K562 (cell line): ENCODE measurements around the gene C6orf47. TPM values are rescaled to one million over a fixed set of nuclear protein-coding genes. Genes with fewer than 3 reads are reported as not detected.

Source experiments
- ETV6 ChIP-seq, 3 experiments: fragments of 150-350 bp in 1 of 3; sonication (generic) in 1 of 3; formaldehyde crosslinking in 1 of 3; IDR thresholded peaks; 2 replicates each; pipeline versions ENCODE4 v1.6.1 to v1.8.0; 2014 to 2022; ENCODE audit warnings: borderline replicate concordance in 2 of 3, low read depth in 2 of 3, antibody characterized with exemption in 1 of 3, low read length in 1 of 3, mild to moderate bottlenecking in 1 of 3, missing genetic modification reagents in 1 of 3
- FOXK2 ChIP-seq, 2 experiments: fragments of 450-650 bp; IDR thresholded peaks in 1 of 2; conservative IDR thresholded peaks in 1 of 2; 2 replicates each; pipeline ENCODE4 v1.6.1; 2016; ENCODE audit warnings: low read depth in 2 of 2, mild to moderate bottlenecking in 1 of 2
- HCFC1 ChIP-seq: IDR thresholded peaks from 2 replicates; pipeline ENCODE4 v1.6.1; 2012; ENCODE audit warnings: low read depth, low read length, improper control_type of control experiment
- IFI16 ChIP-seq: fragments of 250-450 bp; sonication (Bioruptor Pico); IDR thresholded peaks from 2 replicates; pipeline ENCODE4 v2.1.2; 2022; ENCODE audit warnings: mild to moderate bottlenecking, inconsistent platforms
- RCOR1 ChIP-seq, 2 experiments: IDR thresholded peaks; 2 replicates each; pipeline ENCODE4 v1.6.1; 2012; ENCODE audit warnings: low read depth in 2 of 2, low read length in 2 of 2, borderline replicate concordance in 1 of 2, improper control_type of control experiment in 1 of 2
- STAT6 ChIP-seq: sonication (generic); formaldehyde crosslinking; IDR thresholded peaks from 2 replicates; pipeline ENCODE4 v1.8.1; 2023; ENCODE audit warnings: mild to moderate bottlenecking, missing genetic modification reagents
- ZBTB26 ChIP-seq: fragments of 450-650 bp; formaldehyde crosslinking; IDR thresholded peaks from 2 replicates; pipeline ENCODE4 v1.4.0; 2022; ENCODE audit warnings: missing genetic modification characterization
- polyA plus RNA-seq, 8 experiments: library from polyadenylated mRNA; depleted of rRNA in 4 of 8; stranded (reverse) in 5 of 8; unstranded in 3 of 8; fragments of >200 nt; fragmentation: Nextera tagmentation in 2 of 8; fragmentation: Illumina TruSeq in 1 of 8; extraction: Ambion mirVana in 2 of 8; extraction: Trizol in 1 of 8; gene quantifications; 2 replicates each; pipeline versions ENCODE4 v1.2.1 to v1.2.3, GENCODE V29; 2011 to 2014; ENCODE audit warnings: inconsistent platforms in 1 of 8, missing spikeins in 1 of 8
- total RNA-seq, 7 experiments: library from RNA; depleted of rRNA in 6 of 7; stranded (reverse); fragments of >200 nt in 6 of 7; fragmentation: Illumina TruSeq in 2 of 7; extraction: Trizol in 2 of 7; gene quantifications; 2 replicates each; pipeline versions ENCODE4 v1.2.1 to v1.2.3, GENCODE V29; 2011 to 2021; ENCODE audit warnings: low replicate concordance in 1 of 7
- TF ChIP-seq, protein P1 (sequence below), 2 experiments: fragments of 450-650 bp; formaldehyde crosslinking in 1 of 2; IDR thresholded peaks; 2 replicates each; pipeline versions ENCODE4 v1.4.0 to v1.6.1; 2014 to 2020; ENCODE audit warnings: mild to moderate bottlenecking in 2 of 2, borderline replicate concordance in 1 of 2, low read depth in 1 of 2
- TF ChIP-seq, protein P2 (sequence below): fragments of 200-800 bp; sonication (Bioruptor generic); IDR thresholded peaks from 2 replicates; pipeline ENCODE4 v1.6.1; 2017; ENCODE audit warnings: missing genetic modification characterization, missing compliant biosample characterization

Gene C6orf47
- total and polyA plus RNA-seq, 9 of the 15 experiments (the other 6 are each of a cell fraction or from before 2014, with no cell fraction given) = 0.14 to 43.8 (median 27.0) TPM

DNA sequence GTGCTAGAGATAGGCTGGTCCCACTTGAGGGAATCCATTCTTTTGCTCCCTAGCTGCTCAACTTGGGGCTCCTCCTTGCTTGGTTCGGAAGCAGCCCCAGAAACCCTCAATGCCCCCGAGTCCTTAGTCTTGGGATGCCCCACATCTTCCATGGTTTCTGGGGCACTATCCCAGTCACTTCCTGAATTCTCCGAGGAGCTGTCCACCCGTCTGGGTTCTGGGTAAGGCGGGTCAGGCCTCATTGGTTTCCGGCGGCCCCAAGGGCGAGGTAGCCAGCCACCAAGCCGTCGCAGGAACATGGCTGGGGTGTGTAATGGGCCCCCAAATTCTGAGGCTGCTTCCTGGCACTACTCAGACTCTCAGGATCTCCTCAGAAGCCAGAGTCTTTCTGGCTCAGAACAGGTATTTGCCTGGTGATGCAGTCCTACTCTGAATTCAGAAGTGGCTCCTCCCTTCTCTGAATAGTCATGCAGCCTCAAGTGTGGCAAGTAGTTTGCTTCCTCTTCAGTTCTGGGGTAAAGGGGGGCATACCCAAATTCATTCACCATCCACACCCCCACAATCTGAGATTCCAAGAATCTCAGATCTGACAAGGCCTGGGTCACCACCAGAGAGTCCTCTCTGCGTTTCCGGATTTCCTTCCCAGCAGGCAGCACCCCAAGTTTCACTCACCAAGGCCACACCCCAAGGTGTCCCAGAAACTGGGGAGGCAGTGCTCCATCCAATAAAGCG is 763 bp downstream of the C6orf47 start (continued):
- TF ChIP-seq, protein P1, sequence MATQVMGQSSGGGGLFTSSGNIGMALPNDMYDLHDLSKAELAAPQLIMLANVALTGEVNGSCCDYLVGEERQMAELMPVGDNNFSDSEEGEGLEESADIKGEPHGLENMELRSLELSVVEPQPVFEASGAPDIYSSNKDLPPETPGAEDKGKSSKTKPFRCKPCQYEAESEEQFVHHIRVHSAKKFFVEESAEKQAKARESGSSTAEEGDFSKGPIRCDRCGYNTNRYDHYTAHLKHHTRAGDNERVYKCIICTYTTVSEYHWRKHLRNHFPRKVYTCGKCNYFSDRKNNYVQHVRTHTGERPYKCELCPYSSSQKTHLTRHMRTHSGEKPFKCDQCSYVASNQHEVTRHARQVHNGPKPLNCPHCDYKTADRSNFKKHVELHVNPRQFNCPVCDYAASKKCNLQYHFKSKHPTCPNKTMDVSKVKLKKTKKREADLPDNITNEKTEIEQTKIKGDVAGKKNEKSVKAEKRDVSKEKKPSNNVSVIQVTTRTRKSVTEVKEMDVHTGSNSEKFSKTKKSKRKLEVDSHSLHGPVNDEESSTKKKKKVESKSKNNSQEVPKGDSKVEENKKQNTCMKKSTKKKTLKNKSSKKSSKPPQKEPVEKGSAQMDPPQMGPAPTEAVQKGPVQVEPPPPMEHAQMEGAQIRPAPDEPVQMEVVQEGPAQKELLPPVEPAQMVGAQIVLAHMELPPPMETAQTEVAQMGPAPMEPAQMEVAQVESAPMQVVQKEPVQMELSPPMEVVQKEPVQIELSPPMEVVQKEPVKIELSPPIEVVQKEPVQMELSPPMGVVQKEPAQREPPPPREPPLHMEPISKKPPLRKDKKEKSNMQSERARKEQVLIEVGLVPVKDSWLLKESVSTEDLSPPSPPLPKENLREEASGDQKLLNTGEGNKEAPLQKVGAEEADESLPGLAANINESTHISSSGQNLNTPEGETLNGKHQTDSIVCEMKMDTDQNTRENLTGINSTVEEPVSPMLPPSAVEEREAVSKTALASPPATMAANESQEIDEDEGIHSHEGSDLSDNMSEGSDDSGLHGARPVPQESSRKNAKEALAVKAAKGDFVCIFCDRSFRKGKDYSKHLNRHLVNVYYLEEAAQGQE (IDR thresholded peaks at IDR 0.05; ENCODE audit: borderline replicate concordance) = peak; percentile 99
- TF ChIP-seq, protein P1 (CRISPR knock-in tag; IDR thresholded peaks at IDR 0.05; ENCODE audit: low read depth) = peak; percentile 97
- TF ChIP-seq ZBTB26 (CRISPR knock-in tag) = peak; percentile 70; the same call in 1 of the 2 replicates
- TF ChIP-seq STAT6 (CRISPR knock-in tag) = peak; percentile 10; the same call in 1 of the 2 replicates
- TF ChIP-seq FOXK2 (conservative IDR thresholded peaks at IDR 0.05 in 1 of 2, IDR thresholded peaks at IDR 0.05 in 1 of 2; ENCODE audit: low read depth in 2 of 2) = no peak
- TF ChIP-seq, protein P2, sequence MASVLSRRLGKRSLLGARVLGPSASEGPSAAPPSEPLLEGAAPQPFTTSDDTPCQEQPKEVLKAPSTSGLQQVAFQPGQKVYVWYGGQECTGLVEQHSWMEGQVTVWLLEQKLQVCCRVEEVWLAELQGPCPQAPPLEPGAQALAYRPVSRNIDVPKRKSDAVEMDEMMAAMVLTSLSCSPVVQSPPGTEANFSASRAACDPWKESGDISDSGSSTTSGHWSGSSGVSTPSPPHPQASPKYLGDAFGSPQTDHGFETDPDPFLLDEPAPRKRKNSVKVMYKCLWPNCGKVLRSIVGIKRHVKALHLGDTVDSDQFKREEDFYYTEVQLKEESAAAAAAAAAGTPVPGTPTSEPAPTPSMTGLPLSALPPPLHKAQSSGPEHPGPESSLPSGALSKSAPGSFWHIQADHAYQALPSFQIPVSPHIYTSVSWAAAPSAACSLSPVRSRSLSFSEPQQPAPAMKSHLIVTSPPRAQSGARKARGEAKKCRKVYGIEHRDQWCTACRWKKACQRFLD (CRISPR knock-in tag) = no peak
- TF ChIP-seq ETV6 (IDR thresholded peaks at IDR 0.05; ENCODE audit: borderline replicate concordance in 1 of 2, low read depth in 2 of 2, low read length in 1 of 2) = no peak
- peak; percentile 6; the same call in 1 of the 2 replicates for TF ChIP-seq ETV6 (CRISPR knock-in tag; IDR thresholded peaks at IDR 0.05; ENCODE audit: borderline replicate concordance)
- TF ChIP-seq RCOR1 (IDR thresholded peaks at IDR 0.05; ENCODE audit: borderline replicate concordance in 1 of 2, low read depth in 2 of 2, low read length in 2 of 2) = peak in 1 of 2 experiments; percentile 2; a peak in 2 of 4 replicates
- peak; percentile 22; the same call in 1 of the 2 replicates for TF ChIP-seq HCFC1
- peak; percentile 68; the same call in 1 of the 2 replicates for TF ChIP-seq IFI16 (CRISPR knock-in tag)
